HepG2 (cell line): ENCODE measurements around the gene PDP2. TPM values are rescaled to one million over a fixed set of nuclear protein-coding genes. Genes with fewer than 3 reads are reported as not detected.

Source experiments
- AKAP8 ChIP-seq: sonication (generic); formaldehyde crosslinking; IDR thresholded peaks from 2 replicates; pipeline ENCODE4 v1.5.1; 2020; ENCODE audit warnings: mild to moderate bottlenecking, missing genetic modification reagents
- CBX1 ChIP-seq: IDR thresholded peaks from one replicate; pipeline ENCODE4 v1.6.1; 2016; ENCODE audit warnings: antibody characterized with exemption, low read depth
- CCAR2 ChIP-seq: fragments of 200-400 bp; formaldehyde crosslinking; optimal IDR thresholded peaks from 2 replicates; pipeline ENCODE3; 2018; ENCODE audit warnings: low read depth, mild to moderate bottlenecking, low read length, moderate library complexity
- HCFC1 ChIP-seq: fragments of 150-350 bp; IDR thresholded peaks from 2 replicates; pipeline ENCODE4 v1.6.1; 2014; ENCODE audit warnings: low read depth, low read length
- ISL2 ChIP-seq: sonication (generic); formaldehyde crosslinking; IDR thresholded peaks from 2 replicates; pipeline ENCODE4 v1.5.0; 2020; ENCODE audit warnings: missing genetic modification reagents
- MAFK ChIP-seq, 2 experiments: IDR thresholded peaks in 1 of 2; conservative IDR thresholded peaks in 1 of 2; 2 replicates each; pipeline ENCODE4 v1.6.1; 2011; ENCODE audit warnings: improper control_type of control experiment in 2 of 2, low read length in 2 of 2
- NCOR1 ChIP-seq: fragments of 200-600 bp; sonication (generic); IDR thresholded peaks from 2 replicates; pipeline ENCODE4 v1.7.0; 2017; ENCODE audit warnings: antibody characterized with exemption, low read length, borderline replicate concordance
- NPAS2 ChIP-seq: sonication (generic); formaldehyde crosslinking; IDR thresholded peaks from 2 replicates; pipeline ENCODE4 v1.8.0; 2022; ENCODE audit warnings: mild to moderate bottlenecking, missing genetic modification reagents, borderline replicate concordance
- NRL ChIP-seq: sonication (generic); formaldehyde crosslinking; IDR thresholded peaks from 2 replicates; pipeline ENCODE4 v1.5.0; 2020; ENCODE audit warnings: missing genetic modification reagents, mild to moderate bottlenecking, moderate library complexity, borderline replicate concordance
- PRDM15 ChIP-seq: sonication (generic); formaldehyde crosslinking; IDR thresholded peaks from 2 replicates; pipeline ENCODE4 v1.4.0; 2020; ENCODE audit warnings: missing genetic modification reagents
- RBAK ChIP-seq: sonication (generic); formaldehyde crosslinking; IDR thresholded peaks from 2 replicates; pipeline ENCODE4 v1.5.1; 2020; ENCODE audit warnings: mild to moderate bottlenecking, missing genetic modification reagents
- RBFOX2 ChIP-seq: fragments of 200-400 bp; formaldehyde crosslinking; IDR thresholded peaks from 2 replicates; pipeline ENCODE4 v1.6.1; 2017; ENCODE audit warnings: low read depth, mild to moderate bottlenecking, low read length
- SPEN ChIP-seq: sonication (generic); formaldehyde crosslinking; IDR thresholded peaks from 2 replicates; pipeline ENCODE4 v1.5.1; 2020; ENCODE audit warnings: low read depth, mild to moderate bottlenecking, missing genetic modification reagents
- TCF12 ChIP-seq, 2 experiments: fragments of 450-650 bp in 1 of 2; sonication (generic) in 1 of 2; formaldehyde crosslinking in 1 of 2; IDR thresholded peaks; 2 replicates each; pipeline versions ENCODE4 v1.6.1 to v1.8.0; 2017 to 2022; ENCODE audit warnings: antibody characterized with exemption in 1 of 2, mild to moderate bottlenecking in 1 of 2, missing genetic modification reagents in 1 of 2, moderate library complexity in 1 of 2
- ZFP90 ChIP-seq: sonication (generic); formaldehyde crosslinking; IDR thresholded peaks from 2 replicates; pipeline ENCODE4 v1.8.0; 2022; ENCODE audit warnings: missing genetic modification reagents, mild to moderate bottlenecking, inconsistent platforms, borderline replicate concordance
- ZNF563 ChIP-seq: sonication (generic); formaldehyde crosslinking; IDR thresholded peaks from 2 replicates; pipeline ENCODE4 v1.8.0; 2022; ENCODE audit warnings: mild to moderate bottlenecking, moderate library complexity, missing genetic modification reagents
- ZNF788 ChIP-seq: sonication (generic); formaldehyde crosslinking; IDR thresholded peaks from 2 replicates; pipeline ENCODE4 v1.5.0; 2020; ENCODE audit warnings: mild to moderate bottlenecking, missing genetic modification reagents, borderline replicate concordance
- polyA plus RNA-seq, 8 experiments: library from polyadenylated mRNA; depleted of rRNA in 3 of 8; stranded (reverse) in 7 of 8; unstranded in 1 of 8; fragments of >200 nt; fragmentation: Illumina TruSeq in 4 of 8; extraction: Trizol in 4 of 8; gene quantifications; 2 replicates each; pipeline versions ENCODE4 v1.2.1 to v1.2.3, GENCODE V29; 2011 to 2016; ENCODE audit warnings: low read depth in 4 of 8, missing spikeins in 1 of 8, mixed read lengths in 1 of 8; ENCODE audit not compliant: insufficient read depth in 1 of 8
- total RNA-seq, 5 experiments: library from RNA; depleted of rRNA; stranded (reverse); fragments of >200 nt; fragmentation: Illumina TruSeq; extraction: Trizol; gene quantifications; 2 replicates each; pipeline ENCODE4 v1.2.3, GENCODE V29; 2016; ENCODE audit warnings: low read depth in 1 of 5
- TF ChIP-seq, protein P1 (sequence below): conservative IDR thresholded peaks from 2 replicates; pipeline ENCODE4 v1.6.1; 2018; ENCODE audit warnings: missing genetic modification reagents
- TF ChIP-seq, protein P2 (sequence below): sonication (generic); formaldehyde crosslinking; IDR thresholded peaks from 2 replicates; pipeline ENCODE4 v1.4.0; 2020; ENCODE audit warnings: missing genetic modification reagents, low read depth, mild to moderate bottlenecking, borderline replicate concordance
- TF ChIP-seq, protein P3 (sequence below): sonication (generic); formaldehyde crosslinking; IDR thresholded peaks from 2 replicates; pipeline ENCODE4 v1.4.0; 2020; ENCODE audit warnings: missing genetic modification reagents

PDP2 gene
- total and polyA plus RNA-seq, 2 of the 13 experiments (the other 11 are each of a cell fraction or from before 2014, with no cell fraction given): 12.8 to 15.8 TPM

DNA sequence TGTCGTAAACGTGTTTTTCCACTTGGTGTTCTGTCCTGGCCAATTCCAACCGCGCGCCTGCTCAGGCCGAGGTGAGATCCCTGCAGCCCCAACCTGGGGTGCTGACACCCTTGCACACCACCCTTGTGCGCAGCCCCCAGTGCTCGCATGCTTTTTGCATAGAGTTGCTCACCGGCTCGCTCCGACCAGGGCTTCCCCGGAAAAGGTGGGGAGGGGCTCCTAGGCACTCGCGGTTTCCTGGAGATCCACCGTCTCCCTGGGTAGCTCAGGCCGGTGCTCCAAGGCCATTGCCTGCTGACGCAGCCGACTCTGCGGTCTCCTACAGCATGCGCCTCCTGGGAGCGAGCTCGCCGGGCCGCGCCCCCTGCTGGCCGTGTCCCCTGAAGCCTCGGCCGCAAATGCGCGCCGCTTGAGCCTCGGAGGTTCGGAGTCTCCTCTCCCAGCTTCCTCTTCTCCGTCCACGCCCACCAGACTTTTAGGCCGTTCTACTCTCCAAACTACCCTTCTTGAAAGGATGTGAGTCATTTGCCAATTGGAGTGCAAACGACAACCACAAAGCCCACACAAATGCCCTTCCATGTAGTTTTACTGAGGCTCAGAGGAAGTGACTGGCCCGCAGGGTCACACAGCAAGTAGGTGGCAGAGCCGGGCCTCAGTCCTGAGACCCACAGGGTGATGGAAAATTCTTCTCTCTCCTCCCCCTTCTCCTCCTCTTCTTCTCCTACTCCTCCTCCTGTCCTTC lies 7.2 kb upstream of the PDP2 start (continued):
- TF ChIP-seq, protein P1, sequence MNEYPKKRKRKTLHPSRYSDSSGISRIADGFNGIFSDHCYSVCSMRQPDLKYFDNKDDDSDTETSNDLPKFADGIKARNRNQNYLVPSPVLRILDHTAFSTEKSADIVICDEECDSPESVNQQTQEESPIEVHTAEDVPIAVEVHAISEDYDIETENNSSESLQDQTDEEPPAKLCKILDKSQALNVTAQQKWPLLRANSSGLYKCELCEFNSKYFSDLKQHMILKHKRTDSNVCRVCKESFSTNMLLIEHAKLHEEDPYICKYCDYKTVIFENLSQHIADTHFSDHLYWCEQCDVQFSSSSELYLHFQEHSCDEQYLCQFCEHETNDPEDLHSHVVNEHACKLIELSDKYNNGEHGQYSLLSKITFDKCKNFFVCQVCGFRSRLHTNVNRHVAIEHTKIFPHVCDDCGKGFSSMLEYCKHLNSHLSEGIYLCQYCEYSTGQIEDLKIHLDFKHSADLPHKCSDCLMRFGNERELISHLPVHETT (CRISPR knock-in tag): 0 out of 2 replicates have a peak, but pooled peaks have one; percentile 35
- TF ChIP-seq ISL2 (CRISPR knock-in tag) (peak; percentile 64; the same call in 1 of the 2 replicates), RBFOX2 (no peak), ZNF563 (CRISPR knock-in tag) (peak; percentile 77; the same call in 1 of the 2 replicates), NCOR1 (no peak), RBAK (CRISPR knock-in tag) (no peak), TCF12 (IDR thresholded peaks at IDR 0.05) (no peak), TCF12 (CRISPR knock-in tag; IDR thresholded peaks at IDR 0.05) (0 out of 2 replicates have a peak, but pooled peaks have one; percentile 41), MAFK (conservative IDR thresholded peaks at IDR 0.05 in 1 of 2, IDR thresholded peaks at IDR 0.05 in 1 of 2; ENCODE audit: low read length in 2 of 2) (peak in 1 of 2 experiments; percentile 27; a peak in 1 of 4 replicates), CCAR2 (peak; percentile 49), PRDM15 (no peak), NRL (CRISPR knock-in tag) (peak; percentile 97), AKAP8 (CRISPR knock-in tag) (0 out of 2 replicates have a peak, but pooled peaks have one; percentile 68), SPEN (CRISPR knock-in tag) (peak; percentile 79; the same call in 1 of the 2 replicates), NPAS2 (CRISPR knock-in tag) (no peak), HCFC1 (no peak), ZFP90 (CRISPR knock-in tag) (peak; percentile 86; the same call in 1 of the 2 replicates), CBX1 (peak; percentile 94), ZNF788 (CRISPR knock-in tag) (peak; percentile 95)
- TF ChIP-seq, protein P2, sequence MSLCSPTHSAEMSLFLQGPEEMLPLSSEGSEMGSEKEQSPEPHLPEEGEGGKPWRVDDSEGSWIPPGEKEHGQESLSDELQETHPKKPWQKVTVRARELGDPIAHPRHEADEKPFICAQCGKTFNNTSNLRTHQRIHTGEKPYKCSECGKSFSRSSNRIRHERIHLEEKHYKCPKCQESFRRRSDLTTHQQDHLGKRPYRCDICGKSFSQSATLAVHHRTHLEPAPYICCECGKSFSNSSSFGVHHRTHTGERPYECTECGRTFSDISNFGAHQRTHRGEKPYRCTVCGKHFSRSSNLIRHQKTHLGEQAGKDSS (CRISPR knock-in tag): peak; percentile 84; the same call in 1 of the 2 replicates
- TF ChIP-seq, protein P3, sequence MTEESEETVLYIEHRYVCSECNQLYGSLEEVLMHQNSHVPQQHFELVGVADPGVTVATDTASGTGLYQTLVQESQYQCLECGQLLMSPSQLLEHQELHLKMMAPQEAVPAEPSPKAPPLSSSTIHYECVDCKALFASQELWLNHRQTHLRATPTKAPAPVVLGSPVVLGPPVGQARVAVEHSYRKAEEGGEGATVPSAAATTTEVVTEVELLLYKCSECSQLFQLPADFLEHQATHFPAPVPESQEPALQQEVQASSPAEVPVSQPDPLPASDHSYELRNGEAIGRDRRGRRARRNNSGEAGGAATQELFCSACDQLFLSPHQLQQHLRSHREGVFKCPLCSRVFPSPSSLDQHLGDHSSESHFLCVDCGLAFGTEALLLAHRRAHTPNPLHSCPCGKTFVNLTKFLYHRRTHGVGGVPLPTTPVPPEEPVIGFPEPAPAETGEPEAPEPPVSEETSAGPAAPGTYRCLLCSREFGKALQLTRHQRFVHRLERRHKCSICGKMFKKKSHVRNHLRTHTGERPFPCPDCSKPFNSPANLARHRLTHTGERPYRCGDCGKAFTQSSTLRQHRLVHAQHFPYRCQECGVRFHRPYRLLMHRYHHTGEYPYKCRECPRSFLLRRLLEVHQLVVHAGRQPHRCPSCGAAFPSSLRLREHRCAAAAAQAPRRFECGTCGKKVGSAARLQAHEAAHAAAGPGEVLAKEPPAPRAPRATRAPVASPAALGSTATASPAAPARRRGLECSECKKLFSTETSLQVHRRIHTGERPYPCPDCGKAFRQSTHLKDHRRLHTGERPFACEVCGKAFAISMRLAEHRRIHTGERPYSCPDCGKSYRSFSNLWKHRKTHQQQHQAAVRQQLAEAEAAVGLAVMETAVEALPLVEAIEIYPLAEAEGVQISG (CRISPR knock-in tag): peak; percentile 85
